CD4-positive, alpha-beta T cell treated with Interleukin-6 at 100 ng/mL for 8 hours (primary cell): Measurements from ENCODE around the gene LRRTM4.
"Not testable (repeated sequence)": the region's sequence is repeated elsewhere in the genome, so short reads cannot be mapped to it uniquely, and the experiment has no call there.

Experiments
- DNase-seq: peaks from one replicate; pipeline ENCODE4 v3.0.0-alpha.2; 2020; ENCODE audit warnings: mixed read lengths, low spot score

LRRTM4 gene

DNA sequence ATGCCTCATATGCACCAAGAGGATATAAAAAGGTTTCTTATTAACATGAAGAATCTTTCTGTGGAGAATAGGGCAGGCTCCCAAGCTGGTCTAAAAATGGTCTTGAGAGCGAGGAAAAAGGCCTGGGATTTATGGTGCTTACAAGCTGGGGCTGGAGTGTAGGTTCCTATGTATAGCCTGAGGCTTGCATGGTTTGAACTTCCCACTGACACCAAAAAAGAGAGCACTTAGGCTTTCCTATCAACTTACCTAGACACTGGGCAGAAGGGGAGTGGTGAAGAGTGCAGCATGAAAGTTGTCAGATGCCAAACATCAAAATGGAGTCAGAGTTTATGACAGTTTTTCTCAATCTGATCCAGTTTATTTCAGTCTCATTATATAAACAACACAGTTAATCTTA, 784.6 kb downstream of the LRRTM4 start:
- DNase-seq, result no peak

DNA sequence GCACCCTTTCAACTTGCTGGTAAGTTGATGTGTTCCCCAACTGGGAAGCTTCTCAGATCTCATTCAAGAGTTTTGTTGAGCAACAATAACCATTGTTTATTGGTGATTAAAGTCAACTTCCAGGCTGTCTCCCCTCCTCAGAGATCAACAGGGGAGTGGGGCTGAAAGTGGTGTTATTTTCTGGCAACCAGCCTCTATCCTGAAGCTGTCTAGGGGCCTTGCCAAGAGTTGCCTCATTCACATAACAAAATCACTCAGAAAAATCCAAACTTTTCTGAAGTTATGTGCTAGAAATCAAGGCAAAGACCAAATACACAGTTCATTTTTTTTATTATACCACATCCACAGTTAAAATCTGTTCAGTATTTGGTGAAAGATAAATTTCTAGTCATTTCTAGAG, 788.4 kb downstream of the LRRTM4 start:
- no peak for DNase-seq

DNA sequence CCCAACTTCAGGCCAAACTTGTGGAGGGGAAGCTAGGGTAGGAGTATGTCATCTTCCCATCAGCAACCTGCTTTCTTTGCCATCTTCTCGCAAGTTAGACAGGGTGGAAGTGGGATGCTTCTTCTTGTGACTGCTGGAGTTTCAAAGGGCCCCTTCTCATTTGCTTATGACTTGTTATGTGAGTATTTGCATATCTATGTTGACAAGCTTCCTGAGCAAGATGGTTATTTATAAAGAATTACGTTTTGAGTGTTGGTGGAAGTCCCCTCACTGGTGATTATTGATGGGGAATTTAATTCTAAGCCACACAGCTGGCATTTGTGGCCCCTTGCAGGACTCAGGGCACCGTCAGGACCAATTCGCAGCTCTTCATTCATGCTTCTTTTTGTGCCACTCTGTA, 791.0 kb downstream of the LRRTM4 start:
- DNase-seq, result no peak

DNA sequence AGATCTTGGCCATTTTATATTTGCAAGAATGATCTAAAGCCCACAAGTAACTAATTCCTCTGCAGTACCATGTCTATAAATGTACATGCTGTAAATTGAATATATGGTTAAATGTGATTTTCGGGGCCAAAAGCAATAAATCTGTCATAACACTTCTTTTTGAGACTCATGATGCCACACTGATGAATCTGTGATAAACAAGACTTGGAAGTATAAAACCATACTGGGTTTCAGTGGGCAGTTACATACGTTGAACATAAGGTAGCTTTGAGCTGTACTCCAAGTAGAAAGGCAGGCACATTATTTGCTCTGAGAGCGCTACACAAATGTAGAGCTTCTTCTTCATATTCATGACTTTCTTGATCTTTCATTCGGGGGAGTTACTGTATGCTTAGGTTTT, 792.2 kb downstream of the LRRTM4 start:
- DNase-seq, result no peak

DNA sequence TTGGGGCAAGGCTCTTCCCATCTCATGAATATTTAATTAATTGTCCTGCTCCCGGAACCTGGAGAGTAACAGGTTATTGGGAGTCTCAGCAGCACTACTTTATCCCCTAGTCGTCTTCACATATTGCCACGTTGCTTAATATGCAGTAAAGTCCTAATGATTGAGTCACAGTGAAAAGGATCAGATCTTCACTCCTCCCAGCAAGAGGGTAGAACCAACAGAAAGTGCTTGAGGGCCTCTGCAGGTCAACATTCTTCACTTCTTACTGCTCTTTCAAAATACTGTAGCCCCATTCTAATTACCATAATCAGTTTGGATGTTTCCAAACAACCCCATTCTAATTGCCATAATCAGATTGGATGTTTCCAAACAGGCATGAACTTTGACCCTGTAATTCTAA, 801.0 kb downstream of the LRRTM4 start:
- no peak for DNase-seq

DNA sequence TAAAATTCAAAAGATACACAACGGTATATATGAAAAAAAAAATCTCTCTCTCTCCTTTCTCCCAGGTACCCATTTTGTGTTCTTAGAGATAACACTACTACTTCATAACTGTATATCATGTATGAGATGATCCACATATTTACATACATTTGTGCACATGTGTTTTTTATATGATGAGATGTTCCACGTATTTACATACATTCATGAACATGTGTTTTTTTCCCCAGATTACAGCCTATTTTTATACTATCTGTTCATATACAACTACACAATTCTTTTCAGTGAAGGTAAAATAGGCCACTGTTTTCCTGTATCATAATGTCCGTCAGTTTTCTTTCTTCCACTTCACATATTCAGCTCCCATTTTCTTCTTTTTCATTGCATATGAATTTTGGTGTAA, 808.9 kb downstream of the LRRTM4 start:
- DNase-seq, result no peak

DNA sequence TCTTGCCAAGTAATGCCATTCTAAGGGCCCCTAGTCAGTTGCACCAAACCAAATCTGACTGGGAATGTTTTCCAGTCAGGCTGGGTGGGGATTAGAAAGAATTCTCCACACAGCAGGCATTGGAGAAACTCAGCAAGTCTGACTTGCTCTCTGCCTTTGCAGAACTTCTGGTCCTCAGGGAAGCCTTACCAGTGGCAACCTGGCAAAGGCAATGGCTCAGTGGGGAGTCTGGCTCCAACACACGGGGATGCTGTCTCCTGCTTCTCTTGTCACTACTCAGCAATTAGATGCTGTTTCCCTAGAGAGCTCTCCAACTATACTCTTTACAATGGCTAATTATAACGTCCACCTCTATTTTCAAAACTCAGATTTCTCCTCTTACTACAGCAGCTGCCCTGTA, 810.7 kb downstream of the LRRTM4 start:
- DNase-seq, result no peak

DNA sequence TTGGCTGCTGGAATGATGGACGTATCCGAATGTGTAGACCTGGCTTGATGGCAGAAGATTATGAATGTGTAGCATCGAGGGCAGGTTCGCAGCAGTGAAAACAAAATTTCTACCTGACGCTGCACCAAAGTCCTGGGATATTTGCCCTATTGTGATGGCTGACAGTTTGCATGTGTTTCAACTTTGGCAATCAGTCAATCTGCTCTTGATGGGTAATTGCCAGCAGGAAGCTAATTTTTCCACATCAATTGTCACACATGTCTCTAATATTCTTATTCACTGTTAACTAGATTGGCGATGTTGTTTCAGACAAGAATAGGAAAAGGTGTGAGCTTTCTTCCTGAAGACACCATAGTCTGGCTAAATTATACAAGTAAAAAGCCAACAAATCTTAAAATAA, 821.3 kb downstream of the LRRTM4 start:
- no peak for DNase-seq

DNA sequence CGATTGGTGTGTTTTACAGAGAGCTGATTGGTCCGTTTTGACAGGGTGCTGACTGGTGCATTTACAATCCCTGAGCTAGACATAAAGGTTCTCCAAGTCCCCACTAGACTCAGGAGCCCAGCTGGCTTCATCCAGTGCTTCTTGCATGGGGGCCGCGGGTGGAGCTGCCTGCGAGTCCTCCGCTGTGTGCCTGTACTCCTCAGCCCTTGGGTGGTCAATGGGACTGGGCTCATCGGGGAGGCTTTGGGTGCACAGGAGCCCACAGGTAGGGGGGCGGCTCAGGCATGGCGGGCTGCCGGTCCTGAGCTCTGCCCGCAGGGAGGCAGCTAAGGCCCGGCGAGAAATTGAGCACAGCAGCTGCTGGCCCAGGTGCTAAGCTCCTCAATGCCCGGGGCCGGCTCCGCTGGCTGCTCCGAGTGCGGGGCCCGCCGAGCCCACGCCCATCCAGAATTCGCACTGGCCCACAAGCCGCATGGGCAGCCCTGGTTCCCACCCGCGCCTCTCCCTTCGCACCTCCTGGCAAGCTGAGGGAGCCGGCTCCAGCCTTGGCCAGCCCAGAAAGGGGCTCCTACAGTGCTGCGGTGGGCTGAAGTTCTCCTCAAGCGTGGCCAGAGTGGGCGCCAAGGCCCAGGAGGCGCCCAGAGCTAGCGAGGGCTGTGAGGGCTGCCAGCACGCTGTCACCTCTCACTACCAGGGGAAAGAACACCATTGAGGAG, 824.0 kb downstream of the LRRTM4 start:
- not testable (repeated sequence) for DNase-seq
